Measurements from ENCODE around the gene GFRA1. TPM values are rescaled to one million over a fixed set of nuclear protein-coding genes. Genes with fewer than 3 reads are reported as not detected.

The GFRA1 gene
- total and polyA plus RNA-seq, 2 donors (not counting 1 experiment from before 2014, with no cell fraction given) = 6.3 to 29.6 TPM

DNA sequence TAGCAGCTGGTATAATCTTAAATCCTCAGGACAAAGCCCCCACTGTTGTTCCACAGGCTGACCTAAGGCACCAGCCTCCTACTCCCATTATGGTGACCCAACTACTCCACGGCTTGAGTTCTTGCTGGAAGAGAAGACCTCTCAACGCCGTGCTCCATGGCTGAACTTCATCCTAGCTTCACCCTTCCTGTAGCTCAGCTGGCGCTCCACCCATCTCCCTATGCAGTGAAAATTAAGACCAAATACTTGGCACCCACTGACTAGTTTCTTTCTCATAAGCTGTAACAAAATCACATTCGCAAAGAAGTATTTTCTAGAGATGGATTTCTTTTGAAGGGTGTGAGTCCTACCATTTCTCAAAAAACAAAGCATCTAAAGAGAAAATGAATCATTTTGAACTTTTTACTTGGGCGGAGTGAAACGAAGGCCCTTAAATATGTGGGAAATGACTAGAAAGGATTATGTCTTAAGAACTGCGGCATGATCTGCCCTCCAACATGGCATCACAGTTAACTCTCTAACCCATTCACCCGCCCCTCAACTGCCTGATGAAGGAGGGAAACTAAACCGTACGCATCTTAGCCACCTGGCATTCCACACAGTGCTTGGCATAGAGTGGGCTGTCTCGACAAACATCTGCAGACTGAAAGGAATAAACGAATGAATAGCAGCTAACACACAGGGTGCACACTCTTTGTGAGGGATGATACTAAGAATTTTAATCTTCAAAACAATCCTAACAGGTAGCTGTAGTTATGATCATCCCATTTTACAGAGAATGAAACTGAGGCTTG lies 32.7 kb downstream of the GFRA1 start:
- Histone ChIP-seq H3K27me3 (ENCODE audit: control insufficient read depth, insufficient read depth, low read length) (no peaks in the 10 kb centered on the region), H3K79me2 (ENCODE audit: control insufficient read depth, insufficient read depth, low read length) (no peaks in the 10 kb centered on the region), H3K27ac (ENCODE audit: insufficient read depth, low read length) (no peak overlapping the region), H2AFZ (ENCODE audit: low read length) (no peak overlapping the region), H4K20me1 (ENCODE audit: control insufficient read depth, extremely low read depth, insufficient read depth, low read length) (no peaks in the 10 kb centered on the region), H3K4me1 (ENCODE audit: control insufficient read depth, extremely low read depth, insufficient read depth, low read length) (no peaks in the 10 kb centered on the region), H3K9ac (ENCODE audit: insufficient read depth, low read length) (no peak overlapping the region), H3K36me3 (ENCODE audit: control insufficient read depth, insufficient read depth, low read length) (no peaks in the 10 kb centered on the region), H3K4me2 (ENCODE audit: extremely low read depth, insufficient read depth, low read length) (no peak overlapping the region), H3K4me3 (replicated peaks in 1 of 4; ENCODE audit: control extremely low read depth in 1 of 4, insufficient read depth in 1 of 4, low read depth in 3 of 4, low read length in 4 of 4) (no peak overlapping the region), H3K9me3 (ENCODE audit: control insufficient read depth, insufficient read depth, low read depth, low read length) (no peaks in the 10 kb centered on the region)
- DNase-seq (ENCODE audit: low read depth in 2 of 2) = no peak
- no peak for TF ChIP-seq CTCF (conservative IDR thresholded peaks at IDR 0.05 in 1 of 2, IDR thresholded peaks at IDR 0.05 in 1 of 2; ENCODE audit: low read depth in 1 of 2, low read length in 2 of 2)
- TF ChIP-seq EZH2 (IDR thresholded peaks at IDR 0.05; ENCODE audit: low read length, missing control alignments) = no peak

DNA sequence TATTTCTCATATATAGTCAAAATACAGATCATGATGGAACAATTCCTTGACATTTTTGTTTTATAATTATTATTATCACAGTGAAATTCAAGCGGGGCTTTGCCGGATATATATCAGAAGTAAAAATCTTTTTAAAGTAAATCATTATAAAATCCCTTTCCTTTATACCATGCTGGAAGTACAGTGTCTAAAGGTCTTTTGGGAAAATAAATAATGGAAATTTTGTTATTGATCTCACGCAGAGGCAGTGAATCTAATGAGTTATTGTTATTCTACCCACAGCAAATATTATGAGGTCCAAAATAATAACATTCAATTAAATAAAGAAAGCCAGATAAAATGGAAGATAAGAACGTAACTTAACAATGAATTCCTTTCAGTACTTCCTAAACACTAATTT lies 33.8 kb downstream of the GFRA1 start:
- no peak overlapping the region for H3K27ac ChIP-seq (ENCODE audit: insufficient read depth, low read length)
- H4K20me1 ChIP-seq (ENCODE audit: control insufficient read depth, extremely low read depth, insufficient read depth, low read length) = no peaks in the 10 kb centered on the region
- H3K36me3 ChIP-seq (ENCODE audit: control insufficient read depth, insufficient read depth, low read length) = no peaks in the 10 kb centered on the region
- H3K79me2 ChIP-seq (ENCODE audit: control insufficient read depth, insufficient read depth, low read length) = no peaks in the 10 kb centered on the region
- H3K27me3 ChIP-seq (ENCODE audit: control insufficient read depth, insufficient read depth, low read length) = no peaks in the 10 kb centered on the region
- H3K4me1 ChIP-seq (ENCODE audit: control insufficient read depth, extremely low read depth, insufficient read depth, low read length) = no peaks in the 10 kb centered on the region
- TF ChIP-seq EZH2 (IDR thresholded peaks at IDR 0.05; ENCODE audit: low read length, missing control alignments) (no peak), CTCF (conservative IDR thresholded peaks at IDR 0.05 in 1 of 2, IDR thresholded peaks at IDR 0.05 in 1 of 2; ENCODE audit: low read depth in 1 of 2, low read length in 2 of 2) (no peak)
- H3K4me3 ChIP-seq (replicated peaks in 1 of 4; ENCODE audit: control extremely low read depth in 1 of 4, insufficient read depth in 1 of 4, low read depth in 3 of 4, low read length in 4 of 4) = no peak overlapping the region
- DNase-seq (ENCODE audit: low read depth in 2 of 2) = no peak
- no peak overlapping the region for H3K9ac ChIP-seq (ENCODE audit: insufficient read depth, low read length)
- H3K9me3 ChIP-seq (ENCODE audit: control insufficient read depth, insufficient read depth, low read depth, low read length) = no peaks in the 10 kb centered on the region
- H3K4me2 ChIP-seq (ENCODE audit: extremely low read depth, insufficient read depth, low read length) = no peak overlapping the region
- H2AFZ ChIP-seq (ENCODE audit: low read length) = no peak overlapping the region

DNA sequence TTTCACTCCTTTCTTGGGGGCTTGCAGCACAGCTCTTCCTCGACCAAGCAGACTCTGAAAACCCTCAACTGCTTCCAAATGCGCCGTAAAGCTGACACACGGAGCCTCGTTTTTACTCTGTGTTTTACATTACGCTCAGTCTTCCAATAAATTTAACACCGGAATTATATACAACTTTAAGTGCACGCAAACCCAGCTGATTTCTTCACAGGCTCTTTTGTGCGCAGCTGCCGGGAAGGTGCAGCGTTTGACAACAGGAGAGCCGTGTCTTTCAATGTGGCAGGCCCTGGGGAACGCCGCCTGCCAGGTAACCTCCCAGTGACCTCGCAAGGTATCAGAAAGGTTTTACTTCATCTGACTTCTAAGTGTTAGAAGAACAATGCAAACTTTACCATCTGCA lies 35.0 kb downstream of the GFRA1 start:
- no peaks in the 10 kb centered on the region for H3K27me3 ChIP-seq (ENCODE audit: control insufficient read depth, insufficient read depth, low read length)
- H3K9me3 ChIP-seq (ENCODE audit: control insufficient read depth, insufficient read depth, low read depth, low read length) = no peaks in the 10 kb centered on the region
- H2AFZ ChIP-seq (ENCODE audit: low read length) = no peak overlapping the region
- H3K4me3 ChIP-seq (replicated peaks in 1 of 4; ENCODE audit: control extremely low read depth in 1 of 4, insufficient read depth in 1 of 4, low read depth in 3 of 4, low read length in 4 of 4) = no peak overlapping the region
- no peak for TF ChIP-seq CTCF (conservative IDR thresholded peaks at IDR 0.05 in 1 of 2, IDR thresholded peaks at IDR 0.05 in 1 of 2; ENCODE audit: low read depth in 1 of 2, low read length in 2 of 2)
- no peak for TF ChIP-seq EZH2 (IDR thresholded peaks at IDR 0.05; ENCODE audit: low read length, missing control alignments)
- H3K36me3 ChIP-seq (ENCODE audit: control insufficient read depth, insufficient read depth, low read length) = no peaks in the 10 kb centered on the region
- no peak overlapping the region for H3K4me2 ChIP-seq (ENCODE audit: extremely low read depth, insufficient read depth, low read length)
- no peak for DNase-seq (ENCODE audit: low read depth in 2 of 2)
- H3K4me1 ChIP-seq (ENCODE audit: control insufficient read depth, extremely low read depth, insufficient read depth, low read length) = no peaks in the 10 kb centered on the region
- H3K79me2 ChIP-seq (ENCODE audit: control insufficient read depth, insufficient read depth, low read length) = no peaks in the 10 kb centered on the region
- H4K20me1 ChIP-seq (ENCODE audit: control insufficient read depth, extremely low read depth, insufficient read depth, low read length) = no peaks in the 10 kb centered on the region
- no peak overlapping the region for H3K27ac ChIP-seq (ENCODE audit: insufficient read depth, low read length)
- no peak overlapping the region for H3K9ac ChIP-seq (ENCODE audit: insufficient read depth, low read length)
